HepG2 (cell line): ENCODE results near the gene EIF5A2. TPM values are rescaled to one million over a fixed set of nuclear protein-coding genes. Genes with fewer than 3 reads are reported as not detected.

Experiments
- ATF7-NPFF ChIP-seq: sonication (generic); formaldehyde crosslinking; IDR thresholded peaks from 2 replicates; pipeline ENCODE4 v1.8.1; 2023; ENCODE audit warnings: mild to moderate bottlenecking, low read depth, missing genetic modification reagents, moderate library complexity
- ETV5 ChIP-seq: IDR thresholded peaks from 2 replicates; pipeline ENCODE4 v1.6.1; 2018; ENCODE audit warnings: missing biosample characterization, missing genetic modification reagents, inconsistent platforms, borderline replicate concordance
- GABPB1 ChIP-seq: IDR thresholded peaks from 2 replicates; pipeline ENCODE4 v1.6.1; 2016; ENCODE audit warnings: mild to moderate bottlenecking, missing genetic modification reagents, moderate library complexity, missing compliant biosample characterization
- GMEB2 ChIP-seq: IDR thresholded peaks from 2 replicates; pipeline ENCODE4 v1.6.1; 2016; ENCODE audit warnings: missing biosample characterization, missing genetic modification reagents, low read depth
- HOXA7 ChIP-seq: sonication (generic); formaldehyde crosslinking; IDR thresholded peaks from 2 replicates; pipeline ENCODE4 v1.8.1; 2022; ENCODE audit warnings: mild to moderate bottlenecking, missing genetic modification reagents, moderate library complexity
- KLF13 ChIP-seq: sonication (generic); formaldehyde crosslinking; IDR thresholded peaks from 2 replicates; pipeline ENCODE4 v1.4.0; 2020; ENCODE audit warnings: mild to moderate bottlenecking, missing genetic modification reagents
- MXI1 ChIP-seq: IDR thresholded peaks from 3 replicates; pipeline ENCODE4 v1.6.1; 2012; ENCODE audit warnings: low read depth, low read length, inconsistent platforms, borderline replicate concordance
- RAD51 ChIP-seq: fragments of 450-650 bp; IDR thresholded peaks from 2 replicates; pipeline ENCODE4 v1.6.1; 2016; ENCODE audit warnings: borderline replicate concordance
- SP4 ChIP-seq: sonication (generic); formaldehyde crosslinking; IDR thresholded peaks from 2 replicates; pipeline ENCODE4 v1.8.1; 2023; ENCODE audit warnings: mild to moderate bottlenecking, missing genetic modification reagents
- ZC3H13 ChIP-seq: sonication (generic); formaldehyde crosslinking; IDR thresholded peaks from 2 replicates; pipeline ENCODE4 v1.8.1; 2023; ENCODE audit warnings: mild to moderate bottlenecking, missing genetic modification reagents, moderate library complexity
- ZFP82 ChIP-seq: sonication (generic); formaldehyde crosslinking; IDR thresholded peaks from 2 replicates; pipeline ENCODE4 v1.5.1; 2020; ENCODE audit warnings: mild to moderate bottlenecking, missing genetic modification reagents, borderline replicate concordance
- ZKSCAN1 ChIP-seq: fragments of 150-350 bp; IDR thresholded peaks from 2 replicates; pipeline ENCODE4 v1.6.1; 2014; ENCODE audit warnings: low read length
- ZNF138 ChIP-seq: sonication (generic); formaldehyde crosslinking; IDR thresholded peaks from 2 replicates; pipeline ENCODE4 v1.5.0; 2020; ENCODE audit warnings: mild to moderate bottlenecking, low read depth, missing genetic modification reagents
- ZNF30 ChIP-seq: sonication (generic); formaldehyde crosslinking; IDR thresholded peaks from 2 replicates; pipeline ENCODE4 v1.5.0; 2020; ENCODE audit warnings: mild to moderate bottlenecking, missing genetic modification reagents
- ZNF768 ChIP-seq: sonication (generic); formaldehyde crosslinking; IDR thresholded peaks from 2 replicates; pipeline ENCODE4 v1.4.0; 2020; ENCODE audit warnings: missing genetic modification reagents
- ZSCAN5A ChIP-seq: sonication (generic); formaldehyde crosslinking; IDR thresholded peaks from 2 replicates; pipeline ENCODE4 v1.8.0; 2022; ENCODE audit warnings: mild to moderate bottlenecking, missing genetic modification reagents, borderline replicate concordance
- polyA plus RNA-seq, 8 experiments: library from polyadenylated mRNA; depleted of rRNA in 3 of 8; stranded (reverse) in 7 of 8; unstranded in 1 of 8; fragments of >200 nt; fragmentation: Illumina TruSeq in 4 of 8; extraction: Trizol in 4 of 8; gene quantifications; 2 replicates each; pipeline versions ENCODE4 v1.2.1 to v1.2.3, GENCODE V29; 2011 to 2016; ENCODE audit warnings: low read depth in 4 of 8, missing spikeins in 1 of 8, mixed read lengths in 1 of 8; ENCODE audit not compliant: insufficient read depth in 1 of 8
- total RNA-seq, 5 experiments: library from RNA; depleted of rRNA; stranded (reverse); fragments of >200 nt; fragmentation: Illumina TruSeq; extraction: Trizol; gene quantifications; 2 replicates each; pipeline ENCODE4 v1.2.3, GENCODE V29; 2016; ENCODE audit warnings: low read depth in 1 of 5
- TF ChIP-seq, protein P1 (sequence below): sonication (generic); formaldehyde crosslinking; IDR thresholded peaks from 2 replicates; pipeline ENCODE4 v1.4.0; 2020; ENCODE audit warnings: mild to moderate bottlenecking, missing genetic modification reagents
- TF ChIP-seq, protein P2 (sequence below): sonication (generic); formaldehyde crosslinking; conservative IDR thresholded peaks from 2 replicates; pipeline ENCODE4 v1.4.0; 2020; ENCODE audit warnings: mild to moderate bottlenecking, missing genetic modification reagents, moderate library complexity

EIF5A2 gene
- total and polyA plus RNA-seq, 2 of the 13 experiments (the other 11 are each of a cell fraction or from before 2014, with no cell fraction given), result 3.5 to 9.4 TPM

DNA sequence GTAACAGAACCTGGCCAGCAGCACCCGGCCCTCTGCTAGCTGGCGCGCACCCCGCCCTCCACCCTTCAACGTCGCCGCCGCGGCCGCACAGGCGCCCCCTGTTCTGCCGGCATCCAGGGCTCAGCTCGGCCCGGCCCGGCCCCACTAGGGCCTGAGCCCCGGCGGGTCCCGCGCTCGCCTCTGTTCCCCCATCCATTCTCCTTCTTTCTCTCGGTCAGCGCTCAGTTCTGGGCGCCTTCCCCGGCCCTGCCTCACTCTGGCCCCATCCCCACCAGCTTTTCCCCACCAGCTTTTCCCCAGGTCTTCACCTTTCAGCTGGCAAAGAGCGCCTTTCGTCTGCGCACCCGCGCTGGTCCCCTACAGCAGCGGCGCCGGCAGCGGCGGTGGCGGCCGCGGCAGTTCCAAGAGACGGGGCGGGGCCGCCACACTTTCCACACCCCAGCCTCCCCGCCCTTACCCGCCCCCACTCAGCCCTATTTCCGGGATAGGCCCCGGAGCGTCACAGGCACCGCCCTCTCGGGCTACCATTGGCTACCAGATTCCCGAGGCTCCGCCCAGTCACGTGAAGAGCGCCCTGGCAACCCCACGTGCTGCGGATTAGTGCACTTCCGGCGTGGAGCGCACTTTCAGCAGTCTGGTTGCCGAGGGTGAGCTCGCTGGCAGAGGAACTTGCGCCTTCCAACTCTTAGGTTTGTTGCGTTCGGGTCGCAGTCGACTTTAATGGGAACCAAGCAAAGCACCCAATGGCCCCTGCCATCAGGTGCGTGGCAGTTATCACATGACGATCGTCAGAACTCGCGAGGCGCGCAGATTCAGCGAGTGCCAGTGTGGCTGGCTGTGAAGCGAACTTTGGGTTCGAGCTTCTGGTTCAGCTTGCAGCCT, at the start of gene EIF5A2 (continued):
- TF ChIP-seq ZNF138 (CRISPR knock-in tag), result peak; percentile 78
- peak; percentile 88 for TF ChIP-seq RAD51
- TF ChIP-seq, protein P1, sequence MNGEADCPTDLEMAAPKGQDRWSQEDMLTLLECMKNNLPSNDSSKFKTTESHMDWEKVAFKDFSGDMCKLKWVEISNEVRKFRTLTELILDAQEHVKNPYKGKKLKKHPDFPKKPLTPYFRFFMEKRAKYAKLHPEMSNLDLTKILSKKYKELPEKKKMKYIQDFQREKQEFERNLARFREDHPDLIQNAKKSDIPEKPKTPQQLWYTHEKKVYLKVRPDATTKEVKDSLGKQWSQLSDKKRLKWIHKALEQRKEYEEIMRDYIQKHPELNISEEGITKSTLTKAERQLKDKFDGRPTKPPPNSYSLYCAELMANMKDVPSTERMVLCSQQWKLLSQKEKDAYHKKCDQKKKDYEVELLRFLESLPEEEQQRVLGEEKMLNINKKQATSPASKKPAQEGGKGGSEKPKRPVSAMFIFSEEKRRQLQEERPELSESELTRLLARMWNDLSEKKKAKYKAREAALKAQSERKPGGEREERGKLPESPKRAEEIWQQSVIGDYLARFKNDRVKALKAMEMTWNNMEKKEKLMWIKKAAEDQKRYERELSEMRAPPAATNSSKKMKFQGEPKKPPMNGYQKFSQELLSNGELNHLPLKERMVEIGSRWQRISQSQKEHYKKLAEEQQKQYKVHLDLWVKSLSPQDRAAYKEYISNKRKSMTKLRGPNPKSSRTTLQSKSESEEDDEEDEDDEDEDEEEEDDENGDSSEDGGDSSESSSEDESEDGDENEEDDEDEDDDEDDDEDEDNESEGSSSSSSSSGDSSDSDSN (CRISPR knock-in tag), result peak; percentile 75
- no peak for TF ChIP-seq HOXA7
- peak; percentile 77; the same call in 1 of the 2 replicates for TF ChIP-seq ATF7-NPFF (CRISPR knock-in tag)
- TF ChIP-seq ZNF768, result 0 out of 2 replicates have a peak, but pooled peaks have one; percentile 3
- peak; percentile 93 for TF ChIP-seq SP4
- TF ChIP-seq KLF13, result no peak
- no peak for TF ChIP-seq GMEB2 (CRISPR knock-in tag)
- 0 out of 2 replicates have a peak, but pooled peaks have one; percentile 55 for TF ChIP-seq ZSCAN5A (CRISPR knock-in tag)
- TF ChIP-seq, protein P2, sequence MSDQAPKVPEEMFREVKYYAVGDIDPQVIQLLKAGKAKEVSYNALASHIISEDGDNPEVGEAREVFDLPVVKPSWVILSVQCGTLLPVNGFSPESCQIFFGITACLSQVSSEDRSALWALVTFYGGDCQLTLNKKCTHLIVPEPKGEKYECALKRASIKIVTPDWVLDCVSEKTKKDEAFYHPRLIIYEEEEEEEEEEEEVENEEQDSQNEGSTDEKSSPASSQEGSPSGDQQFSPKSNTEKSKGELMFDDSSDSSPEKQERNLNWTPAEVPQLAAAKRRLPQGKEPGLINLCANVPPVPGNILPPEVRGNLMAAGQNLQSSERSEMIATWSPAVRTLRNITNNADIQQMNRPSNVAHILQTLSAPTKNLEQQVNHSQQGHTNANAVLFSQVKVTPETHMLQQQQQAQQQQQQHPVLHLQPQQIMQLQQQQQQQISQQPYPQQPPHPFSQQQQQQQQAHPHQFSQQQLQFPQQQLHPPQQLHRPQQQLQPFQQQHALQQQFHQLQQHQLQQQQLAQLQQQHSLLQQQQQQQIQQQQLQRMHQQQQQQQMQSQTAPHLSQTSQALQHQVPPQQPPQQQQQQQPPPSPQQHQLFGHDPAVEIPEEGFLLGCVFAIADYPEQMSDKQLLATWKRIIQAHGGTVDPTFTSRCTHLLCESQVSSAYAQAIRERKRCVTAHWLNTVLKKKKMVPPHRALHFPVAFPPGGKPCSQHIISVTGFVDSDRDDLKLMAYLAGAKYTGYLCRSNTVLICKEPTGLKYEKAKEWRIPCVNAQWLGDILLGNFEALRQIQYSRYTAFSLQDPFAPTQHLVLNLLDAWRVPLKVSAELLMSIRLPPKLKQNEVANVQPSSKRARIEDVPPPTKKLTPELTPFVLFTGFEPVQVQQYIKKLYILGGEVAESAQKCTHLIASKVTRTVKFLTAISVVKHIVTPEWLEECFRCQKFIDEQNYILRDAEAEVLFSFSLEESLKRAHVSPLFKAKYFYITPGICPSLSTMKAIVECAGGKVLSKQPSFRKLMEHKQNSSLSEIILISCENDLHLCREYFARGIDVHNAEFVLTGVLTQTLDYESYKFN (CRISPR knock-in tag), result 0 out of 2 replicates have a peak, but pooled peaks have one; percentile 6
- no peak for TF ChIP-seq ZKSCAN1
- no peak for TF ChIP-seq ZFP82
- peak; percentile 96 for TF ChIP-seq GABPB1
- TF ChIP-seq ZC3H13 (CRISPR knock-in tag), result 0 out of 2 replicates have a peak, but pooled peaks have one; percentile 36
- peak; percentile 95 for TF ChIP-seq ETV5
- TF ChIP-seq ZNF30 (CRISPR knock-in tag), result peak; percentile 53; the same call in 1 of the 2 replicates
- TF ChIP-seq MXI1, result peak; percentile 72; the same call in 1 of the 3 replicates
